ENCODE measurements around the gene COX6A2.

The COX6A2 gene

DNA sequence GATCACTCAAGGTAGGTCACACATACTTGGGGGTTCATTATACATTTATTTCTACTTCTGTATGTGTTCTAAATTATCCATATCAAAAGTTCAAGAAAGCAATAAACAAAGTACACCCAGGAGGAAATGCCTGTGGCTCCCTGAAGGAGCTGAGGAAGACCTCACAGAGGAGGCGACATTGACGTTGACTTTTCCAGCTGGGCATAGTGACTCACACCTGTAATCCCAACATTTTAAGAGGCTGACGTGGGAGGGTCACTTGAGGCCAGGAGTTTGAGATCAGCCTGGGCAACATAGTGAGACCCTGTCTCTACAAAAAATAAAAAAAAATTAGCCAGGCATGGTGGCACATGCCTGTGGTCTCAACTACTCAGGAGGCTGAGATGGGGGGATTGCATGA is 18.7 kb downstream of the COX6A2 start:
- TF ChIP-seq, protein P1, sequence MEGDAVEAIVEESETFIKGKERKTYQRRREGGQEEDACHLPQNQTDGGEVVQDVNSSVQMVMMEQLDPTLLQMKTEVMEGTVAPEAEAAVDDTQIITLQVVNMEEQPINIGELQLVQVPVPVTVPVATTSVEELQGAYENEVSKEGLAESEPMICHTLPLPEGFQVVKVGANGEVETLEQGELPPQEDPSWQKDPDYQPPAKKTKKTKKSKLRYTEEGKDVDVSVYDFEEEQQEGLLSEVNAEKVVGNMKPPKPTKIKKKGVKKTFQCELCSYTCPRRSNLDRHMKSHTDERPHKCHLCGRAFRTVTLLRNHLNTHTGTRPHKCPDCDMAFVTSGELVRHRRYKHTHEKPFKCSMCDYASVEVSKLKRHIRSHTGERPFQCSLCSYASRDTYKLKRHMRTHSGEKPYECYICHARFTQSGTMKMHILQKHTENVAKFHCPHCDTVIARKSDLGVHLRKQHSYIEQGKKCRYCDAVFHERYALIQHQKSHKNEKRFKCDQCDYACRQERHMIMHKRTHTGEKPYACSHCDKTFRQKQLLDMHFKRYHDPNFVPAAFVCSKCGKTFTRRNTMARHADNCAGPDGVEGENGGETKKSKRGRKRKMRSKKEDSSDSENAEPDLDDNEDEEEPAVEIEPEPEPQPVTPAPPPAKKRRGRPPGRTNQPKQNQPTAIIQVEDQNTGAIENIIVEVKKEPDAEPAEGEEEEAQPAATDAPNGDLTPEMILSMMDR (IDR thresholded peaks at IDR 0.05; ENCODE audit: insufficient read depth, low read length, poor library complexity, severe bottlenecking) = no peak
- no peak for TF ChIP-seq EZH2phosphoT487 (conservative IDR thresholded peaks at IDR 0.05; ENCODE audit: low read length)
- Histone ChIP-seq H3K4me3 (ENCODE audit: insufficient read depth, low read length, poor library complexity, severe bottlenecking) (no peak overlapping the region), H3K79me2 (ENCODE audit: insufficient read depth, low read length) (no peaks in the 10 kb centered on the region), H3K9ac (ENCODE audit: low read length) (no peak overlapping the region), H3K27me3 (ENCODE audit: low read length) (no peaks in the 10 kb centered on the region), H3K27ac (ENCODE audit: low read depth, low read length) (no peak overlapping the region), H4K20me1 (ENCODE audit: low read depth, low read length) (no peaks in the 10 kb centered on the region), H2AFZ (ENCODE audit: low read depth, low read length, severe bottlenecking) (no peak overlapping the region), H3K9me2 (replicated peaks; ENCODE audit: insufficient read depth, low read length) (no peaks in the 10 kb centered on the region), H3K4me2 (ENCODE audit: low read depth, low read length, poor library complexity, severe bottlenecking) (no peak overlapping the region), H3K9me3 (ENCODE audit: insufficient read depth, low read length) (no peaks in the 10 kb centered on the region), H3K36me3 (ENCODE audit: low read length) (no peaks in the 10 kb centered on the region), H3F3A (ENCODE audit: insufficient read depth) (no peaks in the 10 kb centered on the region)

DNA sequence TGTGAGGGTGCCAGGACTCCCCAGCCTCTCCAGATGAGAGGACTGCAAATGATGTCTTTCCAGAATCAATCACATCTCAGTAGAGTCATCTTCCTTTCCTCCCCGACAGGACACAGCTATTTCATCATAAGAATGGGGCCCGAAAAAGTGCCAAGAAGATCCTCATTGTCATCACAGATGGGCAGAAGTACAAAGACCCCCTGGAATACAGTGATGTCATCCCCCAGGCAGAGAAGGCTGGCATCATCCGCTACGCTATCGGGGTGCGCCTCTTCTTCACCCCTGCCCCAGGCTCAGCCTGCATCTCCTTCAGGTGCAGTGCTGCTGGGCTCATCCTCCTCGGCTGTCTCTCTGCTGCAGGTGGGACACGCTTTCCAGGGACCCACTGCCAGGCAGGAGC is 20.8 kb downstream of the COX6A2 start:
- no peaks in the 10 kb centered on the region for H3K9me3 ChIP-seq (ENCODE audit: insufficient read depth, low read length)
- no peaks in the 10 kb centered on the region for H3F3A ChIP-seq (ENCODE audit: insufficient read depth)
- H3K4me2 ChIP-seq (ENCODE audit: low read depth, low read length, poor library complexity, severe bottlenecking) = no peak overlapping the region
- no peak overlapping the region for H3K4me3 ChIP-seq (ENCODE audit: insufficient read depth, low read length, poor library complexity, severe bottlenecking)
- H3K27ac ChIP-seq (ENCODE audit: low read depth, low read length) = no peak overlapping the region
- no peaks in the 10 kb centered on the region for H3K27me3 ChIP-seq (ENCODE audit: low read length)
- TF ChIP-seq EZH2phosphoT487 (conservative IDR thresholded peaks at IDR 0.05; ENCODE audit: low read length) = no peak
- TF ChIP-seq, protein P1 (IDR thresholded peaks at IDR 0.05; ENCODE audit: insufficient read depth, low read length, poor library complexity, severe bottlenecking) = no peak
- H3K79me2 ChIP-seq (ENCODE audit: insufficient read depth, low read length) = no peaks in the 10 kb centered on the region
- H4K20me1 ChIP-seq (ENCODE audit: low read depth, low read length) = no peaks in the 10 kb centered on the region
- H3K36me3 ChIP-seq (ENCODE audit: low read length) = no peaks in the 10 kb centered on the region
- no peak overlapping the region for H2AFZ ChIP-seq (ENCODE audit: low read depth, low read length, severe bottlenecking)
- no peaks in the 10 kb centered on the region for H3K9me2 ChIP-seq (replicated peaks; ENCODE audit: insufficient read depth, low read length)
- H3K9ac ChIP-seq (ENCODE audit: low read length) = no peak overlapping the region

DNA sequence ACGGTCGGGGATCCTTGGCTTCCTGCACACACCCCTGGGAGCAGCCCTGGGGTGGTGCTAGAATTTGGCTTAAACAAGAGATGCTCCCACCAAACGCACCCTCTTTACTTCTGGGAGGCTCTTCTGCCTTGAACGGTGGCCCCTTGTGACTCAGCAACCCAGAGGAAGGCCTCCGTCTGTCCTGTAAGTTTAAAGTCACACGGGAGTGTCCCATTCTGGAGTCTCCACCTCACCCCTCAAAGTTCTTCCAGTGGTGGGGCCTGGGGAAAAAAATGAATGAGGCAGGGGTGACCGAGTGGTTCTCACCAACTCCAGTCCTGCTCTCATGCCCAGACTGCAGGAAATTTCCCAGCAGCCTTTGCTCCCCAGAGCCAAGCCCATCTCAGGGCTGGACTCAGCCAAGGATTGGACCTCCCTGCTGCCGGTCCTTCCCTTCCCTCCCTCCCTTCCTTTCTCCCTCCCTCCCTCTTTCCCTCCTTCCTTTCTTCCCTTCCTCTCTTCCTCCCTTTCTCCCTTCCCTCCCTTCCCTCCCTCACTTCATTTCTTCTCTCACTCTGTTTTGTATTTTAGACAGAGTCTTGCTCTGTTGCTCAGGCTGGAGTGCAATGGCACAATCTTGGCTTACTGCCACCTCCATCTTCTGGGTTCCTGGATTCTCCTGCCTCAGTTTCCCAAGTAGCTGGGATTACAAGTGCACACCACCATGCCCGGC is 23.7 kb downstream of the COX6A2 start:
- Histone ChIP-seq H3K4me3 (ENCODE audit: insufficient read depth, low read length, poor library complexity, severe bottlenecking) (no peak overlapping the region), H3K4me2 (ENCODE audit: low read depth, low read length, poor library complexity, severe bottlenecking) (no peak overlapping the region), H3K27ac (ENCODE audit: low read depth, low read length) (no peak overlapping the region)

More for the DNA sequence above, 23.7 kb downstream of the COX6A2 start:
- H3F3A ChIP-seq (ENCODE audit: insufficient read depth) = no peaks in the 10 kb centered on the region
- TF ChIP-seq, protein P1 (IDR thresholded peaks at IDR 0.05; ENCODE audit: insufficient read depth, low read length, poor library complexity, severe bottlenecking) = no peak
- TF ChIP-seq EZH2phosphoT487 (conservative IDR thresholded peaks at IDR 0.05; ENCODE audit: low read length) = no peak
- no peaks in the 10 kb centered on the region for H3K36me3 ChIP-seq (ENCODE audit: low read length)
- H3K9me2 ChIP-seq (replicated peaks; ENCODE audit: insufficient read depth, low read length) = no peaks in the 10 kb centered on the region
- H3K9ac ChIP-seq (ENCODE audit: low read length) = no peak overlapping the region
- H3K79me2 ChIP-seq (ENCODE audit: insufficient read depth, low read length) = no peaks in the 10 kb centered on the region
- no peak overlapping the region for H2AFZ ChIP-seq (ENCODE audit: low read depth, low read length, severe bottlenecking)
- H3K9me3 ChIP-seq (ENCODE audit: insufficient read depth, low read length) = no peaks in the 10 kb centered on the region
- H3K27me3 ChIP-seq (ENCODE audit: low read length) = no peaks in the 10 kb centered on the region
- H4K20me1 ChIP-seq (ENCODE audit: low read depth, low read length) = no peaks in the 10 kb centered on the region
